ENCODE data around the gene NUP188.

GRCh38 chr9:129023908-129024233 is 76.4 kb downstream of the NUP188 start:
- TF ChIP-seq CTCF (tag by site-specific recombination; IDR thresholded peaks at IDR 0.05), result no peak
- no peak for TF ChIP-seq ZBTB10 (tag by site-specific recombination; IDR thresholded peaks at IDR 0.05)
- TF ChIP-seq ZNF157 (tag by site-specific recombination; IDR thresholded peaks at IDR 0.05), result no peak
- no peak for TF ChIP-seq TCF7L2 (IDR thresholded peaks at IDR 0.05; ENCODE audit: borderline replicate concordance, low read depth, low read length)
- no peak for TF ChIP-seq ZBTB49 (tag by site-specific recombination; IDR thresholded peaks at IDR 0.05; ENCODE audit: low read depth)
- TF ChIP-seq ZNF223 (tag by site-specific recombination; IDR thresholded peaks at IDR 0.05), result no peak
- no peak for TF ChIP-seq ZNF202 (tag by site-specific recombination; IDR thresholded peaks at IDR 0.05; ENCODE audit: borderline replicate concordance)
- TF ChIP-seq ZFP37 (tag by site-specific recombination; IDR thresholded peaks at IDR 0.05), result no peak
- TF ChIP-seq ZBTB26 (tag by site-specific recombination; optimal IDR thresholded peaks at IDR 0.05), result no peak
- TF ChIP-seq, protein P1, sequence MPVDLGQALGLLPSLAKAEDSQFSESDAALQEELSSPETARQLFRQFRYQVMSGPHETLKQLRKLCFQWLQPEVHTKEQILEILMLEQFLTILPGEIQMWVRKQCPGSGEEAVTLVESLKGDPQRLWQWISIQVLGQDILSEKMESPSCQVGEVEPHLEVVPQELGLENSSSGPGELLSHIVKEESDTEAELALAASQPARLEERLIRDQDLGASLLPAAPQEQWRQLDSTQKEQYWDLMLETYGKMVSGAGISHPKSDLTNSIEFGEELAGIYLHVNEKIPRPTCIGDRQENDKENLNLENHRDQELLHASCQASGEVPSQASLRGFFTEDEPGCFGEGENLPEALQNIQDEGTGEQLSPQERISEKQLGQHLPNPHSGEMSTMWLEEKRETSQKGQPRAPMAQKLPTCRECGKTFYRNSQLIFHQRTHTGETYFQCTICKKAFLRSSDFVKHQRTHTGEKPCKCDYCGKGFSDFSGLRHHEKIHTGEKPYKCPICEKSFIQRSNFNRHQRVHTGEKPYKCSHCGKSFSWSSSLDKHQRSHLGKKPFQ (tag by site-specific recombination; IDR thresholded peaks at IDR 0.05), result no peak
- no peak for TF ChIP-seq ATF2 (tag by site-specific recombination; IDR thresholded peaks at IDR 0.05; ENCODE audit: low read depth)
- TF ChIP-seq ZBTB21 (tag by site-specific recombination; IDR thresholded peaks at IDR 0.05), result no peak
- TF ChIP-seq, protein P2, sequence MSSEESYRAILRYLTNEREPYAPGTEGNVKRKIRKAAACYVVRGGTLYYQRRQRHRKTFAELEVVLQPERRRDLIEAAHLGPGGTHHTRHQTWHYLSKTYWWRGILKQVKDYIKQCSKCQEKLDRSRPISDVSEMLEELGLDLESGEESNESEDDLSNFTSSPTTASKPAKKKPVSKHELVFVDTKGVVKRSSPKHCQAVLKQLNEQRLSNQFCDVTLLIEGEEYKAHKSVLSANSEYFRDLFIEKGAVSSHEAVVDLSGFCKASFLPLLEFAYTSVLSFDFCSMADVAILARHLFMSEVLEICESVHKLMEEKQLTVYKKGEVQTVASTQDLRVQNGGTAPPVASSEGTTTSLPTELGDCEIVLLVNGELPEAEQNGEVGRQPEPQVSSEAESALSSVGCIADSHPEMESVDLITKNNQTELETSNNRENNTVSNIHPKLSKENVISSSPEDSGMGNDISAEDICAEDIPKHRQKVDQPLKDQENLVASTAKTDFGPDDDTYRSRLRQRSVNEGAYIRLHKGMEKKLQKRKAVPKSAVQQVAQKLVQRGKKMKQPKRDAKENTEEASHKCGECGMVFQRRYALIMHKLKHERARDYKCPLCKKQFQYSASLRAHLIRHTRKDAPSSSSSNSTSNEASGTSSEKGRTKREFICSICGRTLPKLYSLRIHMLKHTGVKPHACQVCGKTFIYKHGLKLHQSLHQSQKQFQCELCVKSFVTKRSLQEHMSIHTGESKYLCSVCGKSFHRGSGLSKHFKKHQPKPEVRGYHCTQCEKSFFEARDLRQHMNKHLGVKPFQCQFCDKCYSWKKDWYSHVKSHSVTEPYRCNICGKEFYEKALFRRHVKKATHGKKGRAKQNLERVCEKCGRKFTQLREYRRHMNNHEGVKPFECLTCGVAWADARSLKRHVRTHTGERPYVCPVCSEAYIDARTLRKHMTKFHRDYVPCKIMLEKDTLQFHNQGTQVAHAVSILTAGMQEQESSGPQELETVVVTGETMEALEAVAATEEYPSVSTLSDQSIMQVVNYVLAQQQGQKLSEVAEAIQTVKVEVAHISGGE (tag by site-specific recombination; conservative IDR thresholded peaks at IDR 0.05; ENCODE audit: low read depth), result no peak

All from HEK293 (cell line).